SK-N-SH (cell line): ENCODE results near the gene SLIT1. TPM values are rescaled to one million over a fixed set of nuclear protein-coding genes. Genes with fewer than 3 reads are reported as not detected.

ENCODE experiments used
- CTCF ChIA-PET: fragments of 300-600, 350-600 bp; formaldehyde crosslinking; extraction: SDS; loops from one replicate; lab custom pipeline; 2021; lab: Yijun Ruan, JAX
- POLR2A ChIA-PET: fragments of 350-600 bp; sonication (Branson Sonifier 250); formaldehyde crosslinking; extraction: SDS; loops from one replicate; lab custom pipeline; 2020; ENCODE audit warnings: antibody characterized with exemption, inconsistent platforms; lab: Yijun Ruan, JAX
- DNase-seq: peaks from one replicate; pipeline ENCODE4 v3.0.0; 2012
- H2AFZ ChIP-seq: fragments of 200-600 bp; sonication (generic); 2 replicates; pipeline ENCODE4 v1.8.1; 2016; ENCODE audit warnings: antibody characterized with exemption, mild to moderate bottlenecking, low read depth
- H3F3A ChIP-seq: fragments of 200-600 bp; sonication (generic); replicated peaks from 2 replicates; pipeline ENCODE3; 2016; ENCODE audit warnings: antibody characterized with exemption, mild to moderate bottlenecking; ENCODE audit not compliant: insufficient read depth
- H3K27ac ChIP-seq, 2 experiments: fragments of 200-500 bp in 1 of 2; fragments of 200-600 bp in 1 of 2; sonication (Bioruptor generic) in 1 of 2; sonication (generic), shearing (Covaris generic) in 1 of 2; 2 replicates each; pipeline versions ENCODE4 v1.5.1 to v1.6.1; 2014 to 2016; ENCODE audit warnings: low read depth in 2 of 2, inconsistent platforms in 1 of 2, low read length in 1 of 2, mild to moderate bottlenecking in 1 of 2, mixed read lengths in 1 of 2
- H3K27me3 ChIP-seq: fragments of 200-600 bp; sonication (generic), shearing (Covaris generic); 2 replicates; pipeline ENCODE4 v1.6.1; 2016; ENCODE audit warnings: mixed run types; ENCODE audit not compliant: insufficient read depth
- H3K36me3 ChIP-seq, 2 experiments: fragments of 200-500 bp in 1 of 2; fragments of 200-600 bp in 1 of 2; sonication (Bioruptor generic) in 1 of 2; sonication (generic) in 1 of 2; replicated peaks in 1 of 2; 2 replicates each; pipeline versions ENCODE3 to v1.5.1; 2014 to 2016; ENCODE audit warnings: low read length in 1 of 2, mild to moderate bottlenecking in 1 of 2; ENCODE audit not compliant: insufficient read depth in 2 of 2, control insufficient read depth in 1 of 2
- H3K4me1 ChIP-seq, 2 experiments: fragments of 200-500 bp in 1 of 2; fragments of 200-600 bp in 1 of 2; sonication (Bioruptor generic) in 1 of 2; sonication (generic), shearing (Covaris generic) in 1 of 2; 2 replicates each; pipeline versions ENCODE4 v1.5.1 to v1.6.1; 2014 to 2016; ENCODE audit warnings: low read depth in 1 of 2, low read length in 1 of 2, mixed run types in 1 of 2; ENCODE audit not compliant: insufficient read depth in 2 of 2, control insufficient read depth in 1 of 2
- H3K4me2 ChIP-seq: fragments of 200-600 bp; sonication (generic), shearing (Covaris generic); 2 replicates; pipeline ENCODE4 v1.6.1; 2017; ENCODE audit warnings: mixed run types
- H3K4me3 ChIP-seq, 2 experiments: fragments of 200-500 bp in 1 of 2; fragments of 200-600 bp in 1 of 2; sonication (Bioruptor generic) in 1 of 2; sonication (generic), shearing (Covaris generic) in 1 of 2; 2 replicates each; pipeline versions ENCODE4 v1.5.1 to v1.8.1; 2014 to 2016; ENCODE audit warnings: low read depth in 2 of 2, inconsistent platforms in 1 of 2, low read length in 1 of 2, mild to moderate bottlenecking in 1 of 2, mixed read lengths in 1 of 2, moderate library complexity in 1 of 2
- H3K79me2 ChIP-seq: fragments of 200-600 bp; sonication (generic); 2 replicates; pipeline ENCODE4 v1.8.1; 2017; ENCODE audit warnings: mild to moderate bottlenecking; ENCODE audit not compliant: insufficient read depth
- H3K9ac ChIP-seq: fragments of 200-600 bp; sonication (generic); 2 replicates; pipeline ENCODE4 v1.6.1; 2017; ENCODE audit warnings: mixed run types
- H3K9me2 ChIP-seq: fragments of 200-600 bp; sonication (generic); 2 replicates; pipeline ENCODE4 v1.6.1; 2017; ENCODE audit warnings: mixed run types
- H3K9me3 ChIP-seq: fragments of 200-600 bp; sonication (generic); 2 replicates; pipeline ENCODE4 v1.6.1; 2017; ENCODE audit warnings: mixed run types, mild to moderate bottlenecking, moderate library complexity
- H4K20me1 ChIP-seq: fragments of 200-600 bp; sonication (generic); 2 replicates; pipeline ENCODE4 v1.6.1; 2017; ENCODE audit warnings: mild to moderate bottlenecking, mixed run types; ENCODE audit not compliant: insufficient read depth
- CHD2 ChIP-seq: fragments of 150-350 bp; IDR thresholded peaks from 2 replicates; pipeline ENCODE4 v1.6.1; 2018; ENCODE audit warnings: low read length; ENCODE audit not compliant: partially characterized antibody
- FOSL2 ChIP-seq: IDR thresholded peaks from 2 replicates; pipeline ENCODE4 v1.4.0; 2012; ENCODE audit warnings: low read depth, mild to moderate bottlenecking, moderate library complexity, borderline replicate concordance
- MEF2A ChIP-seq: IDR thresholded peaks from 2 replicates; pipeline ENCODE4 v1.4.0; 2012; ENCODE audit warnings: low read depth, borderline replicate concordance
- YY1 ChIP-seq: IDR thresholded peaks from 2 replicates; pipeline ENCODE4 v1.4.0; 2012; ENCODE audit warnings: low read depth, mild to moderate bottlenecking
- WGBS: methylation state at CpG from one replicate; pipeline ENCODE4 v1.1.6; 2017; ENCODE audit warnings: low lambda C conversion rate; 5-methylcytosine and 5-hydroxymethylcytosine counted together
- polyA plus RNA-seq, 3 experiments: library from polyadenylated mRNA; depleted of rRNA; stranded (reverse); fragments of >200 nt; gene quantifications; 2 replicates each; pipeline ENCODE4 v1.2.3, GENCODE V29; 2012
- TF ChIP-seq, protein P1 (sequence below): IDR thresholded peaks from 2 replicates; pipeline ENCODE4 v1.4.0; 2012; ENCODE audit warnings: low read depth, borderline replicate concordance

SLIT1 gene
- polyA plus RNA-seq, 1 of the 3 experiments (the other 2 are of a cell fraction) = 0.05 TPM

DNA sequence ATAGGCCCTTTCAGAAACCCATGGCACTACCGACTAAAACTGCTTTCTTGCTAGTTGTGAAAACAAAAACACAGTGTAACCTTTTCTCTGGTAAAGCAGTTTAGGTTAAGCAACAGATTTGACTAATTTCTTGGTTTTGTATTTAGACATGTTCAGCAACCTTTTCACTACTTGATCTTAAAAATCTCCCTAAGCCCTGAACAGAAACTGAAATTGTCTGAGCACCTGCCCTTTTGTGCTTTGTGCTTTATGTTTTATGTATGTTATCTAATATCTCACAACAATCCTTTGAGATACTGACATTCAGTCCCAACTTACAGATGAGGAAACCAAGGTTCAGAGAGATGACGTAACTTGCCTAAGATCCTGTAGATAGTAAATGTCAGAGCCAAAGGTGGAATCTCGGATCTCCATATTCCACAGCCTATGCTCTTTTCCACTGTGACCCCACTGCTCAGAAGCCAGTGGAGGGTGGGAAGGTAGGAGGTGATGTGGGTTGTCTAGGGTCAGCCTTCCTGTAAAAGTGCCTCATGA lies 207.1 kb downstream of the SLIT1 start:
- H3K36me3 ChIP-seq = peaks cover 18 to 21% of the 10 kb centered on the region in 2 experiments
- H3K4me1 ChIP-seq = no peaks in the 10 kb centered on the region; a peak in 3 of 4 replicates
- H3K9me3 ChIP-seq = no peaks in the 10 kb centered on the region
- no peaks in the 10 kb centered on the region for H3K27me3 ChIP-seq
- no peak overlapping the region for H3K4me3 ChIP-seq
- H3F3A ChIP-seq = no peaks in the 10 kb centered on the region
- H3K27ac ChIP-seq = no peak overlapping the region
- 97% methylated on average over 3 of the region's 3 CpGs for WGBS
- no peaks in the 10 kb centered on the region for H3K9me2 ChIP-seq
- CTCF ChIA-PET = interaction anchor here (1.0 to 1.2 kb wide), 2 partner anchors 24 to 58 kb away, joined by 3 read pairs; no protein-coding TSS in a partner anchor
- no peak overlapping the region for H2AFZ ChIP-seq
- DNase-seq = no peak
- no peak for TF ChIP-seq MEF2A
- TF ChIP-seq, all 33 proteins: peak for 0
- POLR2A ChIA-PET = no interaction called here
- Histone ChIP-seq H3K79me2 (no peaks in the 10 kb centered on the region), H4K20me1 (no peaks in the 10 kb centered on the region), H3K9ac (no peak overlapping the region), H3K4me2 (no peak overlapping the region)

DNA sequence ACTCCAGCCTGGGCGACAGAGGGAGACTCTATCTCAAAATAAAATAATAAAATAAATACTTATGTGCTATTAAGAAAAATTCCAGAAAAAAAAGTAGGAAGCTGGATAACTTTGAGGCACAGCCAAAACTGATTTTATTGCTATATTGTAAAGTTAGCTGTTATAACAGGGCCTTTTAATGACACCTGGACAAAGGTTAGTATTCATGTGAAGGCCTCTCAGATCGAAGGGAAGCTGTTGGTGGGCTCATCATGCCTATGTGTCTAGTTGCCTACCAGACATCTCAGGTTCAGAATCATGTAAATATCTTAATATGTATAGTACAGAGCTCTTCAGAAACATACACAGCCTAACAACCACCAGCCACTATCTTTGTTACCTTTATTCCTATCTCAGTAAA lies 210.6 kb downstream of the SLIT1 start:
- no peaks in the 10 kb centered on the region for H3K27me3 ChIP-seq
- 86% methylated on average over 2 of the region's 2 CpGs for WGBS
- DNase-seq = no peak
- H4K20me1 ChIP-seq = no peaks in the 10 kb centered on the region
- CTCF ChIA-PET = interaction anchor here (0.7 to 2.1 kb wide), 6 partner anchors 8 to 578 kb away, joined by 3 to 5 read pairs (median 3); no protein-coding TSS in a partner anchor
- H3K27ac ChIP-seq = no peak overlapping the region
- POLR2A ChIA-PET = interaction anchor here (0.6 kb wide), 1 partner anchor 1305 kb away, joined by 5 read pairs; no protein-coding TSS in a partner anchor
- H3K4me2 ChIP-seq = no peak overlapping the region
- no peaks in the 10 kb centered on the region for H3K9me2 ChIP-seq
- no peak overlapping the region for H3K9ac ChIP-seq
- no peak overlapping the region for H2AFZ ChIP-seq
- no peaks in the 10 kb centered on the region for H3K79me2 ChIP-seq
- no peaks in the 10 kb centered on the region for H3K9me3 ChIP-seq
- H3F3A ChIP-seq = no peaks in the 10 kb centered on the region
- no peak overlapping the region for H3K4me3 ChIP-seq
- H3K36me3 ChIP-seq = peaks cover 0 to under 1% of the 10 kb centered on the region in 2 experiments
- TF ChIP-seq MEF2A = no peak
- no peak for TF ChIP-seq FOSL2
- no peak for TF ChIP-seq CHD2
- TF ChIP-seq, protein P1, sequence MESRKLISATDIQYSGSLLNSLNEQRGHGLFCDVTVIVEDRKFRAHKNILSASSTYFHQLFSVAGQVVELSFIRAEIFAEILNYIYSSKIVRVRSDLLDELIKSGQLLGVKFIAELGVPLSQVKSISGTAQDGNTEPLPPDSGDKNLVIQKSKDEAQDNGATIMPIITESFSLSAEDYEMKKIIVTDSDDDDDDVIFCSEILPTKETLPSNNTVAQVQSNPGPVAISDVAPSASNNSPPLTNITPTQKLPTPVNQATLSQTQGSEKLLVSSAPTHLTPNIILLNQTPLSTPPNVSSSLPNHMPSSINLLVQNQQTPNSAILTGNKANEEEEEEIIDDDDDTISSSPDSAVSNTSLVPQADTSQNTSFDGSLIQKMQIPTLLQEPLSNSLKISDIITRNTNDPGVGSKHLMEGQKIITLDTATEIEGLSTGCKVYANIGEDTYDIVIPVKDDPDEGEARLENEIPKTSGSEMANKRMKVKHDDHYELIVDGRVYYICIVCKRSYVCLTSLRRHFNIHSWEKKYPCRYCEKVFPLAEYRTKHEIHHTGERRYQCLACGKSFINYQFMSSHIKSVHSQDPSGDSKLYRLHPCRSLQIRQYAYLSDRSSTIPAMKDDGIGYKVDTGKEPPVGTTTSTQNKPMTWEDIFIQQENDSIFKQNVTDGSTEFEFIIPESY = no peak
- no peak for TF ChIP-seq YY1
- H3K4me1 ChIP-seq = no peaks in the 10 kb centered on the region; a peak in 3 of 4 replicates
